NB4 (cell line): ENCODE results near the gene DCC.

Experiments used
- DNase-seq: peaks from one replicate; pipeline ENCODE4 v3.0.0; 2010; ENCODE audit warnings: low read depth
- H3K4me3 ChIP-seq: one replicate; pipeline ENCODE4 v1.5.1; 2011; ENCODE audit warnings: mild to moderate bottlenecking, low read depth, low read length, moderate library complexity
- MYC ChIP-seq: IDR thresholded peaks from 2 replicates; pipeline ENCODE4 v1.6.1; 2011; ENCODE audit warnings: low read depth, low read length
- POLR2A ChIP-seq: IDR thresholded peaks from 2 replicates; pipeline ENCODE4 v1.6.1; 2011; ENCODE audit warnings: mild to moderate bottlenecking; ENCODE audit not compliant: insufficient read length; ENCODE audit errors: extremely low read depth
- TF ChIP-seq, protein P1 (sequence below): IDR thresholded peaks from one replicate; pipeline ENCODE4 v1.5.1; 2012; ENCODE audit warnings: low read depth, low read length
- TF ChIP-seq, protein P2 (sequence below): IDR thresholded peaks from 2 replicates; pipeline ENCODE4 v1.6.1; 2011; ENCODE audit warnings: low read depth, low read length

Gene DCC

GRCh38 chr18:53225567-53226325 is 885.7 kb downstream of the DCC start:
- no peak for DNase-seq
- TF ChIP-seq MYC (no peak), POLR2A (no peak)
- TF ChIP-seq, protein P1, sequence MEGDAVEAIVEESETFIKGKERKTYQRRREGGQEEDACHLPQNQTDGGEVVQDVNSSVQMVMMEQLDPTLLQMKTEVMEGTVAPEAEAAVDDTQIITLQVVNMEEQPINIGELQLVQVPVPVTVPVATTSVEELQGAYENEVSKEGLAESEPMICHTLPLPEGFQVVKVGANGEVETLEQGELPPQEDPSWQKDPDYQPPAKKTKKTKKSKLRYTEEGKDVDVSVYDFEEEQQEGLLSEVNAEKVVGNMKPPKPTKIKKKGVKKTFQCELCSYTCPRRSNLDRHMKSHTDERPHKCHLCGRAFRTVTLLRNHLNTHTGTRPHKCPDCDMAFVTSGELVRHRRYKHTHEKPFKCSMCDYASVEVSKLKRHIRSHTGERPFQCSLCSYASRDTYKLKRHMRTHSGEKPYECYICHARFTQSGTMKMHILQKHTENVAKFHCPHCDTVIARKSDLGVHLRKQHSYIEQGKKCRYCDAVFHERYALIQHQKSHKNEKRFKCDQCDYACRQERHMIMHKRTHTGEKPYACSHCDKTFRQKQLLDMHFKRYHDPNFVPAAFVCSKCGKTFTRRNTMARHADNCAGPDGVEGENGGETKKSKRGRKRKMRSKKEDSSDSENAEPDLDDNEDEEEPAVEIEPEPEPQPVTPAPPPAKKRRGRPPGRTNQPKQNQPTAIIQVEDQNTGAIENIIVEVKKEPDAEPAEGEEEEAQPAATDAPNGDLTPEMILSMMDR: no peak
- TF ChIP-seq, protein P2, sequence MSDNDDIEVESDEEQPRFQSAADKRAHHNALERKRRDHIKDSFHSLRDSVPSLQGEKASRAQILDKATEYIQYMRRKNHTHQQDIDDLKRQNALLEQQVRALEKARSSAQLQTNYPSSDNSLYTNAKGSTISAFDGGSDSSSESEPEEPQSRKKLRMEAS: no peak
- no peak overlapping the region for H3K4me3 ChIP-seq

GRCh38 chr18:53234610-53235009 is 894.6 kb downstream of the DCC start:
- DNase-seq: no peak
- TF ChIP-seq, protein P1: no peak
- TF ChIP-seq, protein P2: no peak
- no peak for TF ChIP-seq MYC
- no peak for TF ChIP-seq POLR2A
- no peak overlapping the region for H3K4me3 ChIP-seq

GRCh38 chr18:53241161-53241560 is 901.2 kb downstream of the DCC start:
- TF ChIP-seq, protein P1: no peak
- no peak for TF ChIP-seq MYC
- TF ChIP-seq, protein P2: no peak
- no peak for TF ChIP-seq POLR2A
- DNase-seq: no peak
- no peak overlapping the region for H3K4me3 ChIP-seq

GRCh38 chr18:53253789-53254188 is 913.8 kb downstream of the DCC start:
- DNase-seq: no peak
- H3K4me3 ChIP-seq: no peak overlapping the region
- TF ChIP-seq MYC: no peak

DNA sequence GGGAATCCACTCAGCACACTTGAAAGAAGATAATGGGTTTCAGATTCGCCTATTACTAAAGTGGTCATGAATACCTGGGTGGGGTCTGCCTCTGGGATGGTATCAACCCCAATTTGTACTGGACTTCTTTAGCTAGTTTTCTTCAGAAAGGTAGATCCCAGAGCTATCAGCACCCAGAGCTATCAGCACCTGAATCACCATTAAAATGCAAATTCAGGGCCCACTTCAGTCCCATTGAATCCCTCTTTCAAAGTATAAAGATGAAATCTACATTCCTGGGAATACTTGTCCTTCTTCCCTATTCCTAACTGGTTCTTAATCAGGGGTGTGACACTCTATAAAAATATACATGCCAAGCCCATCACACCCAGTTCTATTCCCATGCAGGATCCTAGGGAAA is 914.3 kb downstream of the DCC start:
- no peak for TF ChIP-seq MYC
- no peak for TF ChIP-seq POLR2A
- TF ChIP-seq, protein P1: no peak
- TF ChIP-seq, protein P2: no peak
- H3K4me3 ChIP-seq: no peak overlapping the region
- DNase-seq: no peak

DNA sequence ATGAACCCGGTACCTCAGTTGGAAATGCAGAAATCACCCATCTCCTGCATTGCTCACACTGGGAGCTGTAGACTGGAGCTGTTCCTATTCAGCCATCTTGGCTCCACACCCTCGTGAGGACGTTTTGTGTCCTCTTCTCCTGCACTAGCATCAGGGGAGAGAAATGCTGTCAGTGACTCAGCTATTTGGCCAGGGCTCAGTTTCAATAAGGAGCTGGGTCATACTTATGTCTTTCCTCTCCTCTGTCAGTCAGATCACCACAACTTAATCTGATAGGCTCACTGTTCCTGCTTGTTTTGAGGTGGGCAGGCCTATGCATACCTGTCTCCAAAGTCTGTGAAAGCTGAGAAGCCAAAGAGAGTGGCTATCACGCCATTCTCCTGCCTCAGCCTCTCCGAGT is 921.2 kb downstream of the DCC start:
- no peak overlapping the region for H3K4me3 ChIP-seq
- no peak for DNase-seq
- TF ChIP-seq, protein P2: no peak
- TF ChIP-seq POLR2A: no peak
- TF ChIP-seq MYC: no peak
- TF ChIP-seq, protein P1: no peak
